Breast epithelium (tissue), 3 donors: ENCODE results near the gene DDX43.

Experiments
- CTCF ChIP-seq, 3 donors: fragments of 450-650 bp; IDR thresholded peaks; one replicate each; pipeline ENCODE4 v1.5.1; 2016 to 2017; ENCODE audit warnings: antibody characterized with exemption in 3 of 3, mild to moderate bottlenecking in 3 of 3, moderate library complexity in 3 of 3
- POLR2A ChIP-seq: fragments of 450-650 bp; IDR thresholded peaks from one replicate; pipeline ENCODE4 v1.6.1; 2016; ENCODE audit warnings: antibody characterized with exemption, mild to moderate bottlenecking, moderate library complexity

- TF ChIP-seq CTCF (IDR thresholded peaks at IDR 0.05) (no peak), POLR2A (no peak)
Observed at GRCh38 chr6:73391675-73392074, 3.0 kb upstream of the DDX43 start.
